ENCODE data around the gene ARHGEF6. TPM values are rescaled to one million over a fixed set of nuclear protein-coding genes. Genes with fewer than 3 reads are reported as not detected.

ARHGEF6 gene
- total RNA-seq, 1 donor from 2014 or later = 0.26 TPM

GRCh38 chrX:136725441-136726104 lies 55.2 kb downstream of the ARHGEF6 start:
- Histone ChIP-seq H3K27me3 (ENCODE audit: control insufficient read depth, insufficient read depth, low read length) (no peaks in the 10 kb centered on the region), H3K36me3 (ENCODE audit: control insufficient read depth, insufficient read depth, low read length) (no peaks in the 10 kb centered on the region), H3K4me3 (ENCODE audit: low read depth, low read length) (no peak overlapping the region)
- DNase-seq (ENCODE audit: low read depth) (peak; percentile 21), FAIRE-seq (no peak)
- TF ChIP-seq CTCF (IDR thresholded peaks at IDR 0.05; ENCODE audit: insufficient read depth, low read length, severe bottlenecking) = no peak

- no peak for DNase-seq (ENCODE audit: low read depth)
- no peaks in the 10 kb centered on the region for H3K36me3 ChIP-seq (ENCODE audit: control insufficient read depth, insufficient read depth, low read length)
- H3K4me3 ChIP-seq (ENCODE audit: low read depth, low read length) = no peak overlapping the region
- no peak for TF ChIP-seq CTCF (IDR thresholded peaks at IDR 0.05; ENCODE audit: insufficient read depth, low read length, severe bottlenecking)
- no peak for FAIRE-seq
- no peaks in the 10 kb centered on the region for H3K27me3 ChIP-seq (ENCODE audit: control insufficient read depth, insufficient read depth, low read length)
These were observed 62.6 kb downstream of the ARHGEF6 start for GRCh38 chrX:136718091-136718490.

GRCh38 chrX:136714626-136715599 lies 65.8 kb downstream of the ARHGEF6 start:
- no peak for FAIRE-seq
- Histone ChIP-seq H3K36me3 (ENCODE audit: control insufficient read depth, insufficient read depth, low read length) (no peaks in the 10 kb centered on the region), H3K27me3 (ENCODE audit: control insufficient read depth, insufficient read depth, low read length) (no peaks in the 10 kb centered on the region), H3K4me3 (ENCODE audit: low read depth, low read length) (no peak overlapping the region)
- no peak for DNase-seq (ENCODE audit: low read depth)
- TF ChIP-seq CTCF (IDR thresholded peaks at IDR 0.05; ENCODE audit: insufficient read depth, low read length, severe bottlenecking) = no peak

GRCh38 chrX:136712650-136713310 lies 68.0 kb downstream of the ARHGEF6 start:
- Histone ChIP-seq H3K27me3 (ENCODE audit: control insufficient read depth, insufficient read depth, low read length) (no peaks in the 10 kb centered on the region), H3K4me3 (ENCODE audit: low read depth, low read length) (no peak overlapping the region), H3K36me3 (ENCODE audit: control insufficient read depth, insufficient read depth, low read length) (no peaks in the 10 kb centered on the region)
- no peak for TF ChIP-seq CTCF (IDR thresholded peaks at IDR 0.05; ENCODE audit: insufficient read depth, low read length, severe bottlenecking)
- DNase-seq (ENCODE audit: low read depth) (no peak), FAIRE-seq (no peak)

GRCh38 chrX:136711147-136711546 lies 69.6 kb downstream of the ARHGEF6 start:
- DNase-seq (ENCODE audit: low read depth) (peak; percentile 33), FAIRE-seq (no peak)
- H3K4me3 ChIP-seq (ENCODE audit: low read depth, low read length) = no peak overlapping the region
- peak; percentile 43 for TF ChIP-seq CTCF (IDR thresholded peaks at IDR 0.05; ENCODE audit: insufficient read depth, low read length, severe bottlenecking)
- no peaks in the 10 kb centered on the region for H3K36me3 ChIP-seq (ENCODE audit: control insufficient read depth, insufficient read depth, low read length)
- H3K27me3 ChIP-seq (ENCODE audit: control insufficient read depth, insufficient read depth, low read length) = no peaks in the 10 kb centered on the region
